Stomach (tissue), 4 donors: ENCODE data around the gene GPBP1L1.

Experiments used
- EP300 ChIP-seq: sonication (generic); formaldehyde crosslinking; IDR thresholded peaks from one replicate; pipeline ENCODE4 v1.6.1; 2017; ENCODE audit warnings: antibody characterized with exemption
- TF ChIP-seq, protein P1 (sequence below), 7 experiments: fragments of 450-650 bp in 4 of 7; fragments of 200-600 bp in 3 of 7; sonication (generic) in 3 of 7; IDR thresholded peaks; one replicate each; pipeline ENCODE4 v1.5.1; 2016 to 2019; ENCODE audit warnings: antibody characterized with exemption in 7 of 7, control low read depth in 2 of 7, mild to moderate bottlenecking in 1 of 7

DNA sequence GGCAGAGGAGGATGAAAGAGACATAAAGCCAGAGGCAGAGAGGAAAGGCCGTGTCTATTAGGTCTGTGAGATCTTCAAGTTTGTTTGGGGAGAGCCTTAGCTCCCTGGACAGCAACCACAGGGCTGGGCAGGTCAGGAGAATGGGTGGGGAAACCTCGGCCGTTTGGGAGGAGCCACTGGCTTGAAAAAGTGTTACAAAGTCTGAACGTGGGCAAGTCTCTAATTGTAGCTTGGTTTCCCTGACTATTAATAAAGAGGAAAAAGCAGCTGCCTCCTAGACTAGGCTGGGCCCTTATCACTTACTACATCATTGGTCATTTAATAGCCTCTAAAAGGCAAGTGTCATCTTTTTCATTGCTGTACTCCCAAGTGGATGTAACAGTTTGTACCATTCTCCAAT is 62.4 kb downstream of the GPBP1L1 start, which contains the start of gene CCDC17:
- TF ChIP-seq, protein P1, sequence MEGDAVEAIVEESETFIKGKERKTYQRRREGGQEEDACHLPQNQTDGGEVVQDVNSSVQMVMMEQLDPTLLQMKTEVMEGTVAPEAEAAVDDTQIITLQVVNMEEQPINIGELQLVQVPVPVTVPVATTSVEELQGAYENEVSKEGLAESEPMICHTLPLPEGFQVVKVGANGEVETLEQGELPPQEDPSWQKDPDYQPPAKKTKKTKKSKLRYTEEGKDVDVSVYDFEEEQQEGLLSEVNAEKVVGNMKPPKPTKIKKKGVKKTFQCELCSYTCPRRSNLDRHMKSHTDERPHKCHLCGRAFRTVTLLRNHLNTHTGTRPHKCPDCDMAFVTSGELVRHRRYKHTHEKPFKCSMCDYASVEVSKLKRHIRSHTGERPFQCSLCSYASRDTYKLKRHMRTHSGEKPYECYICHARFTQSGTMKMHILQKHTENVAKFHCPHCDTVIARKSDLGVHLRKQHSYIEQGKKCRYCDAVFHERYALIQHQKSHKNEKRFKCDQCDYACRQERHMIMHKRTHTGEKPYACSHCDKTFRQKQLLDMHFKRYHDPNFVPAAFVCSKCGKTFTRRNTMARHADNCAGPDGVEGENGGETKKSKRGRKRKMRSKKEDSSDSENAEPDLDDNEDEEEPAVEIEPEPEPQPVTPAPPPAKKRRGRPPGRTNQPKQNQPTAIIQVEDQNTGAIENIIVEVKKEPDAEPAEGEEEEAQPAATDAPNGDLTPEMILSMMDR (IDR thresholded peaks at IDR 0.05) = no peak
- TF ChIP-seq EP300 = no peak
